CD4-positive, alpha-beta memory T cell (primary cell): ENCODE measurements around the gene SHE. TPM values are rescaled to one million over a fixed set of nuclear protein-coding genes. Genes with fewer than 3 reads are reported as not detected.

Experiments used
- CTCF ChIA-PET: fragments of 350-600 bp; sonication (Branson Sonifier 250); formaldehyde crosslinking; loops from one replicate; lab custom pipeline; 2021; ENCODE audit warnings: inconsistent platforms; ENCODE audit not compliant: partially characterized antibody; lab: Charles Lee
- POLR2A ChIA-PET: fragments of 350-600 bp; sonication (Branson Sonifier 250); formaldehyde crosslinking; loops from one replicate; lab custom pipeline; 2021; ENCODE audit not compliant: partially characterized antibody; lab: Charles Lee
- DNase-seq, 5 donors: peaks; one replicate each; pipeline versions ENCODE4 v3.0.0 to v3.0.0-alpha.2; 2020 to 2022; ENCODE audit warnings: mixed read lengths in 1 of 5
- H3K27ac ChIP-seq: one replicate; pipeline ENCODE4 v1.7.0; 2013; ENCODE audit warnings: low read depth, low read length
- H3K27me3 ChIP-seq: 2 replicates; pipeline ENCODE4 v1.7.0; 2013; ENCODE audit warnings: mild to moderate bottlenecking, low read length, moderate library complexity; ENCODE audit not compliant: insufficient read depth
- H3K36me3 ChIP-seq: 2 replicates; pipeline ENCODE4 v1.7.0; 2013; ENCODE audit warnings: mild to moderate bottlenecking, low read length, moderate library complexity; ENCODE audit not compliant: insufficient read depth
- H3K4me1 ChIP-seq: 2 replicates; pipeline ENCODE4 v1.7.0; 2013; ENCODE audit warnings: mild to moderate bottlenecking, low read length, moderate library complexity; ENCODE audit not compliant: insufficient read depth
- H3K4me3 ChIP-seq, 2 donors: one replicate each; pipeline ENCODE4 v1.7.0; 2013; ENCODE audit warnings: low read length in 2 of 2, mild to moderate bottlenecking in 1 of 2
- H3K9me3 ChIP-seq, 2 donors: one replicate each; pipeline ENCODE4 v1.7.0; 2013; ENCODE audit warnings: low read length in 2 of 2, control low read depth in 1 of 2; ENCODE audit not compliant: control insufficient read depth in 1 of 2
- H3K27ac Mint-ChIP-seq, 7 donors: one replicate each; pipeline ENCODE4 v1.8.0; 2020 to 2021; ENCODE audit warnings: mixed read lengths in 7 of 7, mild to moderate bottlenecking in 6 of 7, inconsistent platforms in 3 of 7, moderate library complexity in 3 of 7
- H3K27me3 Mint-ChIP-seq, 2 donors: one replicate each; pipeline ENCODE4 v1.8.0; 2020 to 2021; ENCODE audit warnings: mixed read lengths in 2 of 2
- H3K36me3 Mint-ChIP-seq, 2 donors: one replicate each; pipeline ENCODE4 v1.8.0; 2020 to 2021; ENCODE audit warnings: mixed read lengths in 2 of 2, inconsistent platforms in 1 of 2, mild to moderate bottlenecking in 1 of 2
- H3K4me1 Mint-ChIP-seq, 4 donors: one replicate each; pipeline ENCODE4 v1.8.0; 2020 to 2021; ENCODE audit warnings: mixed read lengths in 4 of 4, mild to moderate bottlenecking in 1 of 4
- H3K4me3 Mint-ChIP-seq, 8 donors: one replicate each; pipeline ENCODE4 v1.8.0; 2020 to 2021; ENCODE audit warnings: mixed read lengths in 8 of 8, mild to moderate bottlenecking in 7 of 8, moderate library complexity in 6 of 8, inconsistent platforms in 3 of 8
- H3K9me3 Mint-ChIP-seq, 8 donors: one replicate each; pipeline ENCODE4 v1.8.0; 2020 to 2021; ENCODE audit warnings: mixed read lengths in 8 of 8, mild to moderate bottlenecking in 5 of 8, inconsistent platforms in 3 of 8, moderate library complexity in 1 of 8
- intact Hi-C: fragments of 100-400 bp; cut with micrococcal nuclease; formaldehyde crosslinking; loops from one replicate; pipeline ENCODE4 v1.15.1; 2023
- polyA plus RNA-seq, 2 donors: library from polyadenylated mRNA; unstranded; fragments of 300-500 nt; fragmentation: Illumina TruSeq; gene quantifications; one replicate each; pipeline ENCODE4 v1.2.3, GENCODE V29; 2021
- total RNA-seq, 2 experiments: library from RNA; stranded (reverse); gene quantifications; one replicate each; pipeline ENCODE4 v1.2.3, GENCODE V29; 2021

Gene SHE
- total and polyA plus RNA-seq, 4 experiments from 2014 or later, result not detected

DNA sequence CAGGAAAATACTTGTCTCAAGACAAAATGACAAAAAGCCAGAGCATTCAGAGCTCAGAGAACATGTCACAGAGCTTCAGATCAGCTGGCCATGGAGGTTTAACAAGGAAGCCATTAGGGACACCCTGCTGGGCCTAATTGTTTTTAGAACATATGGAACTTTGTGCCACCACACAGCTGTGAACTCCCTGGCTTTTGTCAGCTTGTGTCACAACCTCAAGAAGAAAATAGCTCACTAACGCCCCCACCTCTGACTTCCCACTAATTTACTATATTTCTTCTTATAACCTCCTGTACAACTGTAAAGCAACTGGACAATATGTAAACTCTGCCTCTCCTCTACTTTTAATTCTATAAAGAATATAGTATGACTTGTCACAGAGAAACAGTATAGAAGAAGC is 21.2 kb downstream of the SHE start:
- H3K27ac Mint-ChIP-seq, result peak overlapping the region in 1 of 7 donors; percentile 41
- POLR2A ChIA-PET, result interaction anchor here (1.0 to 3.0 kb wide), 2 partner anchors 65 to 75 kb away, joined by 3 to 13 read pairs; partner anchors contain the start of gene IL6R
- intact Hi-C loops, result no loop called here

DNA sequence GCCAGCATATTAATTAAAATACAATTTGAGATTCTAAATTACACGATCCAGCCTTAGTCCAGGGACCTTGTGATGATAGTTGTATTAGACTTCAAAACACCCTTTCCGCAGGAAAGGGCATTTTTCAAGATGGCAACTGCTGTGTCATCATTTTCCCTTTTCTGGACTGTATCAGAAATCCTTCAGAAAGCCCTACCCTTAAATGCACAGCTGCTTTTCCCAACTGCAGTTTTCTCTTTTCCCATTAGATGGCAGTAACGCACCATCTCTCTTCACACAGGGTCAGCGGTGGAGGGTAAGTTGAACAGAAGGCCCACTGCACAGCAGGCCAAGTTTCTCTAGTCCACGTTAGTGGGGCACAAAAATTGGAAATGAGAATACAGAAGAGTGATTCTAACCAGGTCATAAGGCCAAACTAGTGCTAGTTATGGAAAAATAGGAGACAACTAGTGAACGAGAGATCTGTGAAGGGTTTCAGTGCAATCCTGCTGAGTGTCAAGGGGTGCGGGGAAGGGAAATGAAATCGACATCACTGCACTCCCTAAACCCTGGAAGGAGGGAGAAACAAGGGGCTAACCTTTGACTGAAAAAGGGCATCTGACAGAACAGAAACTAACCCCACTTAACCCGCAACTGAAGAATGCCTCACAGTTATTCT is 22.3 kb downstream of the SHE start:
- Histone ChIP-seq H3K36me3 (no peaks in the 10 kb centered on the region), H3K27ac (no peak overlapping the region), H3K4me3 (no peak overlapping the region), H3K4me1 (peaks cover 16% of the 10 kb centered on the region), H3K9me3 (no peaks in the 10 kb centered on the region), H3K27me3 (no peaks in the 10 kb centered on the region)
- peaks cover 8 to 17% (median 12%) of the 10 kb centered on the region in 4 donors for H3K4me1 Mint-ChIP-seq
- ChIA-PET CTCF (interaction anchor here (0.7 to 8.0 kb wide), 39 partner anchors 9 to 399 kb away, joined by 3 to 104 read pairs (median 4); no protein-coding TSS in a partner anchor), POLR2A (interaction anchor here (0.6 to 3.0 kb wide), 12 partner anchors 12 to 151 kb away, joined by 3 to 13 read pairs (median 4); partner anchors contain the start of gene IL6R)
- H3K27me3 Mint-ChIP-seq, result peaks cover 0 to 2% of the 10 kb centered on the region in 2 donors
- DNase-seq, result peak in 4 of 5 donors; percentile 62 to 77 (median 66)
- H3K9me3 Mint-ChIP-seq, result no peaks in the 10 kb centered on the region
- intact Hi-C loops, result loop anchor here (1.0 to 5.0 kb wide), 10 partner anchors 37 to 602 kb away; partner anchors contain the start of genes ATP8B2 and PMVK
- H3K4me3 Mint-ChIP-seq, result no peak overlapping the region
- H3K27ac Mint-ChIP-seq, result peak overlapping the region in 1 of 7 donors; percentile 9
- no peaks in the 10 kb centered on the region for H3K36me3 Mint-ChIP-seq

More for the DNA sequence above, 21.2 kb downstream of the SHE start:
- no peak for DNase-seq
- no peaks in the 10 kb centered on the region for H3K9me3 ChIP-seq
- peaks cover 0 to 2% of the 10 kb centered on the region in 2 donors for H3K27me3 Mint-ChIP-seq
- no peaks in the 10 kb centered on the region for H3K9me3 Mint-ChIP-seq
- H3K36me3 Mint-ChIP-seq, result no peaks in the 10 kb centered on the region
- H3K27ac ChIP-seq, result no peak overlapping the region
- no peaks in the 10 kb centered on the region for H3K36me3 ChIP-seq
- H3K4me3 ChIP-seq, result no peak overlapping the region
- no peaks in the 10 kb centered on the region for H3K27me3 ChIP-seq
- H3K4me1 ChIP-seq, result peaks cover 16% of the 10 kb centered on the region
- CTCF ChIA-PET, result interaction anchor here (0.6 to 8.0 kb wide), 23 partner anchors 9 to 604 kb away, joined by 3 to 104 read pairs (median 4); no protein-coding TSS in a partner anchor
- H3K4me1 Mint-ChIP-seq, result peaks cover 8 to 17% (median 12%) of the 10 kb centered on the region in 4 donors
- H3K4me3 Mint-ChIP-seq, result no peak overlapping the region

DNA sequence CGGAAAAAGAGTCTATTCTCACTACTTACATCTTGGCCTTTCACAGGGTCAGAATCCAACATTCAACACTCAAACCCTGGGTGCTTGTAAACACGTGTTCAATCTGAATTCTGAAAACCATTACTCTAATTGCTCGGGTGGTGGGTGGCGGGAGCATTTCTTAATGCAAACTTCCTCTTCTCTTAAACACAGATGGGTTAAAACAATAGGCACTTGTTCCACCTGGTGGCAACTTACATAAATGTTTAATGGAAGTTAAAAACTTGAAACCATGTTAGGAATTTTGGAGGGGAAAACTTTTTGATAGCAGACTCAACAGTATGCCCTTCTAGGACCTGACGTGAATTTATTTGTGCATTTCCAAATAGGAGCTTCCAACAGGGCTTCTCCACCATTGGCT is 23.6 kb downstream of the SHE start:
- intact Hi-C loops, result loop anchor here (1.0 to 5.0 kb wide), 10 partner anchors 11 to 604 kb away; partner anchors contain the start of genes ATP8B2, IL6R and PMVK

DNA sequence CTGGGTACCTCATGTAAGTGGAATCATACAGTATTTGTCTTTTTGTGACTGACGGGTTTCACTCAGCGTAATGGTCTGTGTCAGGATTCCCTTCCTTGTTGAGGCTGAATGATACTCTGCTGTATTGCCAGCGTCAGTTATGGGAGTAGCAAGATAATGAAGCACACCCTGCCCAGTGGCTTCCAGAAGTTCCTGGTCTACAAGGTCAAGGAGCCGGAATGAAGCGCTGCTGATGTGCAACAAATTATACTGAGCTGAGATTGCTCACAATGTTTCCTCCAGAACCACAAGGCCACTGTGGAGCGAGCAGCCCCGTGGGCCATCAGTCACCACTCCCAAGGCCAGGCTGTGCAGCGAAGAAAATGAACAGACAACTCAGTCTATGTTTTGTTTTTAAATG is 24.2 kb downstream of the SHE start:
- intact Hi-C loops, result loop anchor here (1.0 to 5.0 kb wide), 8 partner anchors 11 to 604 kb away; partner anchors contain the start of genes ATP8B2, IL6R and PMVK
- Histone ChIP-seq H3K4me1 (peaks cover 16% of the 10 kb centered on the region), H3K36me3 (no peaks in the 10 kb centered on the region), H3K9me3 (no peaks in the 10 kb centered on the region), H3K27me3 (no peaks in the 10 kb centered on the region), H3K27ac (no peak overlapping the region), H3K4me3 (no peak overlapping the region)
- H3K4me1 Mint-ChIP-seq, result peaks cover 10 to 17% (median 12%) of the 10 kb centered on the region in 4 donors
- CTCF ChIA-PET, result interaction anchor here (1.0 to 8.0 kb wide), 7 partner anchors 12 to 134 kb away, joined by 3 to 104 read pairs (median 8); no protein-coding TSS in a partner anchor
- no peak for DNase-seq
- peak overlapping the region in 3 of 7 donors; percentile 12 to 74 (median 55) for H3K27ac Mint-ChIP-seq
- H3K4me3 Mint-ChIP-seq, result no peak overlapping the region
- POLR2A ChIA-PET, result interaction anchor here (0.6 kb wide), 1 partner anchor 80 kb away, joined by 3 read pairs; no protein-coding TSS in a partner anchor
- no peaks in the 10 kb centered on the region for H3K9me3 Mint-ChIP-seq
- no peaks in the 10 kb centered on the region for H3K27me3 Mint-ChIP-seq
- no peaks in the 10 kb centered on the region for H3K36me3 Mint-ChIP-seq

More for the DNA sequence above, 23.6 kb downstream of the SHE start:
- DNase-seq, result peak in 3 of 5 donors; percentile 32 to 37 (median 37)
- H3K27me3 ChIP-seq, result no peaks in the 10 kb centered on the region
- Mint-ChIP-seq H3K4me1 (peaks cover 10 to 17% (median 12%) of the 10 kb centered on the region in 4 donors), H3K4me3 (peak overlapping the region in 4 of 8 donors; percentile 9 to 68 (median 58)), H3K27me3 (peaks cover 0 to 2% of the 10 kb centered on the region in 2 donors), H3K36me3 (no peaks in the 10 kb centered on the region), H3K27ac (peak overlapping the region in 5 of 7 donors; percentile 12 to 83 (median 72)), H3K9me3 (no peaks in the 10 kb centered on the region)
- POLR2A ChIA-PET, result interaction anchor here (1.1 to 3.0 kb wide), 7 partner anchors 11 to 150 kb away, joined by 3 to 13 read pairs (median 6); partner anchors contain the start of gene IL6R
- no peaks in the 10 kb centered on the region for H3K36me3 ChIP-seq
- no peaks in the 10 kb centered on the region for H3K9me3 ChIP-seq
- no peak overlapping the region for H3K4me3 ChIP-seq
- CTCF ChIA-PET, result interaction anchor here (0.8 to 8.0 kb wide), 24 partner anchors 8 to 607 kb away, joined by 3 to 104 read pairs (median 4); no protein-coding TSS in a partner anchor
- no peak overlapping the region for H3K27ac ChIP-seq
- peaks cover 16% of the 10 kb centered on the region for H3K4me1 ChIP-seq

DNA sequence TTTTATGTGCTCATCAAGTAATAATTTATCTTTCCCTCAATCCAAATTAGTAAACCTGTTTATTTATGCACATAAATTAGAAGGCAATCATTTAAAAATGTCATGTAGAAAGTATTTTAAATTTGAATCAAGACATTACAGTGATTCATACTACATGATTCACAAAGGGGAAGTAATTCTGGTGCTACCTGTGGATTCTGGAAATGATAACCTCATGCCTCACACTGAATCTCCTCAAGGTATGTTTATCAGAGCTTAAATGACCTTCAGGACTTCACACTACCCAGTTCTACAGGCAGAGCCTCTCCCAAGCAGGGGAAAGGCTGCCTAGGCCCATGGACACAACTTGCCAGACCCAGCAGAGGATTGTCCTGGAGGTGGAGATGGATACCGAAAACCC is 25.4 kb downstream of the SHE start:
- Histone ChIP-seq H3K27ac (no peak overlapping the region), H3K4me1 (peaks cover 16% of the 10 kb centered on the region), H3K4me3 (no peak overlapping the region), H3K27me3 (no peaks in the 10 kb centered on the region), H3K36me3 (no peaks in the 10 kb centered on the region), H3K9me3 (no peaks in the 10 kb centered on the region)
- Mint-ChIP-seq H3K27me3 (no peaks in the 10 kb centered on the region), H3K27ac (peak overlapping the region in 3 of 7 donors; percentile 44 to 72 (median 65)), H3K9me3 (no peaks in the 10 kb centered on the region), H3K4me3 (no peak overlapping the region), H3K36me3 (no peaks in the 10 kb centered on the region), H3K4me1 (peaks cover 11 to 17% (median 12%) of the 10 kb centered on the region in 4 donors)
- intact Hi-C loops, result loop anchor here (5.0 kb wide), 2 partner anchors 461 to 606 kb away; partner anchors contain the start of gene PMVK
- DNase-seq, result no peak
- POLR2A ChIA-PET, result no interaction called here
- CTCF ChIA-PET, result interaction anchor here (1.4 kb wide), 1 partner anchor 133 kb away, joined by 3 read pairs; no protein-coding TSS in a partner anchor

DNA sequence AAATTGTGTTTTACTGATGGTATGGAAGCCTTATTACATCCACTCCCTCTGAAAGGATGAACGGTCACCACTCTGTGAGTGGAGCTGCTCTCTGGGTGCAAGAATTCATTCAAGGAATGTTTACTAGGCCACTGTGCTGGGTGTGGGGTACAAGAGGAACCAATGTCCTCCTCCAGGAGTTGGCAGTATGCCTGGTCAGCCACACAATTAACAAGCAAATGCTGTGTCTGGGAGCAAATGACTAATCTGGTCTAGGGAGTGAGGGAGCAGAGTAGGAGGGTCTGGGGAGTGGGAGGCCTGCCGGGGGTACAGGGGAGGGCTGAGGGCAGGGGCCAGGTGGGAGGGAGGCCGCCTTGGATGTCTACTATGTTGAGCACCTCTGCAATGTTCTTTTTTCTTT is 27.4 kb downstream of the SHE start:
- no peak overlapping the region for H3K27ac ChIP-seq
- H3K4me3 ChIP-seq, result no peak overlapping the region
- Mint-ChIP-seq H3K9me3 (no peaks in the 10 kb centered on the region), H3K36me3 (no peaks in the 10 kb centered on the region), H3K4me1 (peaks cover 10 to 19% (median 14%) of the 10 kb centered on the region in 4 donors), H3K4me3 (no peak overlapping the region), H3K27me3 (no peaks in the 10 kb centered on the region), H3K27ac (peak overlapping the region in 1 of 7 donors; percentile 55)
- DNase-seq, result no peak
- ChIA-PET CTCF (interaction anchor here (0.6 kb wide), 1 partner anchor 61 kb away, joined by 3 read pairs; no protein-coding TSS in a partner anchor), POLR2A (interaction anchor here (0.6 kb wide), 1 partner anchor 130 kb away, joined by 3 read pairs; no protein-coding TSS in a partner anchor)
- H3K4me1 ChIP-seq, result peaks cover 17% of the 10 kb centered on the region
- intact Hi-C loops, result loop anchor here (5.0 kb wide), 2 partner anchors 462 to 607 kb away; partner anchors contain the start of gene PMVK
- H3K9me3 ChIP-seq, result no peaks in the 10 kb centered on the region
- H3K27me3 ChIP-seq, result no peaks in the 10 kb centered on the region
- H3K36me3 ChIP-seq, result no peaks in the 10 kb centered on the region
